ENCODE results near the gene DOCK4. TPM values are rescaled to one million over a fixed set of nuclear protein-coding genes. Genes with fewer than 3 reads are reported as not detected.

Gene DOCK4
- total RNA-seq, 1 experiment from 2014 or later: 4.9 TPM

GRCh38 chr7:112086496-112087254 lies 119.5 kb downstream of the DOCK4 start:
- H2BK120ac ChIP-seq (ENCODE audit: low read depth, low read length, poor library complexity, severe bottlenecking): no peak overlapping the region
- no peaks in the 10 kb centered on the region for H4K20me1 ChIP-seq (ENCODE audit: control insufficient read depth, insufficient read depth, insufficient read length)
- Mint-ChIP-seq H3K27me3 (ENCODE audit: low read depth) (no peaks in the 10 kb centered on the region), H3K9me3 (no peaks in the 10 kb centered on the region), H3K4me3 (no peak overlapping the region), H3K36me3 (ENCODE audit: insufficient read depth in 1 of 3, low read depth in 3 of 3) (no peaks in the 10 kb centered on the region), H3K4me1 (peaks cover 4 to 6% of the 10 kb centered on the region in 2 experiments; a peak in 2 of 4 replicates), H3K27ac (no peak overlapping the region; a peak in 1 of 7 replicates)
- no peaks in the 10 kb centered on the region for H3K23me2 ChIP-seq (ENCODE audit: insufficient read length, low read depth, low read length, poor library complexity, severe bottlenecking)
- H2AFZ ChIP-seq (ENCODE audit: low read length): no peak overlapping the region
- no peak overlapping the region for H3K27ac ChIP-seq (ENCODE audit: insufficient read length, low read depth, low read length)
- peaks cover 4% of the 10 kb centered on the region for H3K4me1 ChIP-seq (ENCODE audit: insufficient read depth, low read length)
- TF ChIP-seq CTCF (conservative IDR thresholded peaks at IDR 0.05): no peak
- H4K91ac ChIP-seq (ENCODE audit: insufficient read length, low read depth, low read length): no peak overlapping the region
- no peak overlapping the region for H3K56ac ChIP-seq (ENCODE audit: insufficient read length, low read depth, low read length)
- no peak overlapping the region for H4K8ac ChIP-seq (replicated peaks; ENCODE audit: insufficient read length, low read depth, low read length)
- no peak overlapping the region for H3K4ac ChIP-seq (ENCODE audit: low read depth, low read length)
- H3K9me3 ChIP-seq (ENCODE audit: control insufficient read depth, low read depth, low read length): no peaks in the 10 kb centered on the region
- H3K79me1 ChIP-seq (ENCODE audit: insufficient read depth, low read depth, low read length, poor library complexity, severe bottlenecking): peaks cover 3% of the 10 kb centered on the region
- H2BK20ac ChIP-seq (ENCODE audit: low read depth, low read length, poor library complexity, severe bottlenecking): peak overlapping the region; percentile 26
- no peak overlapping the region for H3K14ac ChIP-seq (ENCODE audit: insufficient read depth, low read length)
- peak overlapping the region; percentile 97 for H3K23ac ChIP-seq (ENCODE audit: insufficient read length, low read depth, low read length)
- H4K5ac ChIP-seq (ENCODE audit: insufficient read length, low read depth, low read length): no peak overlapping the region
- H2BK5ac ChIP-seq (ENCODE audit: insufficient read length, low read length): no peak overlapping the region
- H2BK12ac ChIP-seq (ENCODE audit: insufficient read length, low read depth, low read length): no peak overlapping the region
- WGBS (ENCODE audit: extremely low coverage, insufficient read length, low lambda C conversion rate): no CpG with 5 or more reads among the region's 3 CpGs
- no peak overlapping the region for H3T11ph ChIP-seq (ENCODE audit: low read length)
- H3K18ac ChIP-seq (ENCODE audit: insufficient read length, low read depth, low read length): no peak overlapping the region
- H3K4me2 ChIP-seq (ENCODE audit: insufficient read depth, insufficient read length, low read length): no peak overlapping the region
- no peaks in the 10 kb centered on the region for H3K27me3 ChIP-seq (ENCODE audit: insufficient read depth, low read length)
- no peak for DNase-seq
- H3K79me2 ChIP-seq (ENCODE audit: insufficient read depth, low read length): 0 out of 2 replicates have a peak, but pooled peaks cover 2% of the 10 kb centered on the region
- H3K9ac ChIP-seq (ENCODE audit: extremely low read depth, insufficient read length, low read length): no peak overlapping the region
- no peak overlapping the region for H2AK5ac ChIP-seq (ENCODE audit: insufficient read length, low read length)
- H2BK15ac ChIP-seq (ENCODE audit: low read depth, low read length): no peak overlapping the region
